ENCODE measurements around the gene NFIA. TPM values are rescaled to one million over a fixed set of nuclear protein-coding genes. Genes with fewer than 3 reads are reported as not detected.
A peak's percentile ranks its signal among the peaks of the same experiment; 100 is the strongest.

Gene NFIA
- total and polyA plus RNA-seq, 9 of the 15 experiments (the other 6 are each of a cell fraction or from before 2014, with no cell fraction given) = 5.3 to 24.9 (median 9.8) TPM

DNA sequence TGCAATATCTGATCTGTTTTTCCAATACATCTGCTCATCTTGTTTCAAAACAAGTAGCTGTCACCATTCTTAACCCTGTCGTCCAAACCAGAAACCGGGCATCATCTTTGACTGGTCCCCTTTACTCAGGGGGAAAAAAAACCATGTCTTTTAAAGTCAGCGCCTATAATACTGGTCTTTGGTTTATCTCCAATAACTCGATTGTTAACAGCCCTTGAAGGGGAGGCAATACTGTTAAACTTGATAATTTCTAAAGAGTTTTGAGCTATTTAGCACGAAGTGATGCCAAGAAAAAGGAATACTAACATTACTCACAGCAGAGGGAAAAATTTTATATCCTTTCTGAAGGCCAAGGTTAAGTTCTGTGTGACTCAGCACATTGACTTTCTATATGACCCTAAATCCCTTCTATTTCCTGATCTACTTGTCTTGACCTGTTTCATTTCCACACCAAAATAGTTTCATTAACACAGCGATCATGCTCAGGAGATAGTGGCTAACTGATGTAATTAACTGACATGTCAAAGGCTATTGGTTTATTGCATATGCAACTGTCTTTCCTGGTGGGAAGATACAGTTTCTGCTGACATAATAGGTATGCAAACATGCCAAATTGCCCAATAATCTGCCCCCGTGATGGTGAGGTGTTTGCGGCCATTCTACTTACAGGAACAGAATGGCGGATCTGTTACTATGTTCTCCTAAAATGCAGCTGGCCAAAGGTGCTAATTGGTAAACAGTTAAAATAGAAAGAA, 59.1 kb downstream of the NFIA start (continued):
- TF ChIP-seq ZNF140 (CRISPR knock-in tag; IDR thresholded peaks at IDR 0.05) (no peak), ARNT (IDR thresholded peaks at IDR 0.05) (0 out of 4 replicates have a peak, but pooled peaks of 1 of the 2 experiments have one; percentile 25), ZHX1 (conservative IDR thresholded peaks at IDR 0.05; ENCODE audit: low read length) (no peak), TAF1 (IDR thresholded peaks at IDR 0.05; ENCODE audit: control insufficient read depth, extremely low read depth, insufficient read depth, low read length, severe bottlenecking) (no peak), TRIM24 (IDR thresholded peaks at IDR 0.05) (peak; percentile 55 to 85; a peak in 2 of 4 replicates), COPS2 (conservative IDR thresholded peaks at IDR 0.05) (no peak), THRAP3 (IDR thresholded peaks at IDR 0.05; ENCODE audit: borderline replicate concordance) (no peak), CBFB (CRISPR knock-in tag; IDR thresholded peaks at IDR 0.05) (no peak), ZNF668 (CRISPR knock-in tag; IDR thresholded peaks at IDR 0.05) (no peak), ZBTB33 (CRISPR knock-in tag; IDR thresholded peaks at IDR 0.05) (peak; percentile 48), HNRNPUL1 (IDR thresholded peaks at IDR 0.05; ENCODE audit: low read length) (no peak), ZNF445 (CRISPR knock-in tag; IDR thresholded peaks at IDR 0.05; ENCODE audit: low read depth) (no peak), EP300 (IDR thresholded peaks at IDR 0.05; ENCODE audit: low read length) (peak; percentile 94), ZBTB26 (CRISPR knock-in tag; IDR thresholded peaks at IDR 0.05) (no peak), ZNF764 (CRISPR knock-in tag; IDR thresholded peaks at IDR 0.05; ENCODE audit: low read depth) (no peak), ELK1 (CRISPR knock-in tag; IDR thresholded peaks at IDR 0.05) (no peak), SMARCC2 (IDR thresholded peaks at IDR 0.05; ENCODE audit: low read depth) (peak; percentile 69), ZEB2 (IDR thresholded peaks at IDR 0.05) (peak; percentile 36; the same call in 1 of the 2 replicates)
- TF ChIP-seq, protein P1, sequence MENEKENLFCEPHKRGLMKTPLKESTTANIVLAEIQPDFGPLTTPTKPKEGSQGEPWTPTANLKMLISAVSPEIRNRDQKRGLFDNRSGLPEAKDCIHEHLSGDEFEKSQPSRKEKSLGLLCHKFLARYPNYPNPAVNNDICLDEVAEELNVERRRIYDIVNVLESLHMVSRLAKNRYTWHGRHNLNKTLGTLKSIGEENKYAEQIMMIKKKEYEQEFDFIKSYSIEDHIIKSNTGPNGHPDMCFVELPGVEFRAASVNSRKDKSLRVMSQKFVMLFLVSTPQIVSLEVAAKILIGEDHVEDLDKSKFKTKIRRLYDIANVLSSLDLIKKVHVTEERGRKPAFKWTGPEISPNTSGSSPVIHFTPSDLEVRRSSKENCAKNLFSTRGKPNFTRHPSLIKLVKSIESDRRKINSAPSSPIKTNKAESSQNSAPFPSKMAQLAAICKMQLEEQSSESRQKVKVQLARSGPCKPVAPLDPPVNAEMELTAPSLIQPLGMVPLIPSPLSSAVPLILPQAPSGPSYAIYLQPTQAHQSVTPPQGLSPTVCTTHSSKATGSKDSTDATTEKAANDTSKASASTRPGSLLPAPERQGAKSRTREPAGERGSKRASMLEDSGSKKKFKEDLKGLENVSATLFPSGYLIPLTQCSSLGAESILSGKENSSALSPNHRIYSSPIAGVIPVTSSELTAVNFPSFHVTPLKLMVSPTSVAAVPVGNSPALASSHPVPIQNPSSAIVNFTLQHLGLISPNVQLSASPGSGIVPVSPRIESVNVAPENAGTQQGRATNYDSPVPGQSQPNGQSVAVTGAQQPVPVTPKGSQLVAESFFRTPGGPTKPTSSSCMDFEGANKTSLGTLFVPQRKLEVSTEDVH (IDR thresholded peaks at IDR 0.05; ENCODE audit: low read depth, partially characterized antibody) = no peak
